Erythroblast (primary cell): ENCODE data around the gene ST14.

Source experiments
- GATA1 ChIP-seq: IDR thresholded peaks from 2 replicates; pipeline ENCODE4 v1.6.1; 2011; ENCODE audit warnings: low read depth, mild to moderate bottlenecking, control low read depth, low read length, moderate library complexity
- POLR2A ChIP-seq: IDR thresholded peaks from 2 replicates; pipeline ENCODE4 v1.6.1; 2011; ENCODE audit warnings: mild to moderate bottlenecking, low read length

DNA sequence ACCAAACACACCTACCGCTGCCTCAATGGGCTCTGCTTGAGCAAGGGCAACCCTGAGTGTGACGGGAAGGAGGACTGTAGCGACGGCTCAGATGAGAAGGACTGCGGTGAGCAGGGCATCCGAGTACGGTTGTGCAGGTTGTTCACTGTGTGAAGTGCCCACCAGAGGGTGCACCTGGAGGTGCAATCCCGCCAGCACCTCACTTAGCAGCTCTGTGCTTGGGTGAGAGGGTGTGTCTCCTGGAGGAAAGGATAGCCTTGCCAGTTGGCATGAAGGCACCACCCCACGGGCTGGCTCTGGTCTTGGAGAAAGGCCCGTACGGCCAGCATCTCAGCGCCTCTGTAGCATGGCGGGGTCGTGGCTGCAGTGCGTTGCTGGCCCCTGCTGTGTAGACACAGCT lies 39.4 kb downstream of the ST14 start:
- no peak for TF ChIP-seq POLR2A
- no peak for TF ChIP-seq GATA1
